HepG2 (cell line): ENCODE results near the gene GRAMD1B. TPM values are rescaled to one million over a fixed set of nuclear protein-coding genes. Genes with fewer than 3 reads are reported as not detected.

Experiments
- ATAC-seq: fragments of 200-7000 bp; cut with Tn5 transposase; 3 replicates; pipeline ENCODE4 v1.9.1; 2020; ENCODE audit warnings: mild to moderate bottlenecking, moderate library complexity
- BruUV-seq: library from RNA; stranded (reverse); fragments of 400-500 nt; replicated peaks from 2 replicates; lab custom pipeline; 2021; lab: Mats Ljungman, UMichigan
- CTCF ChIA-PET: fragments of 300-600 bp; formaldehyde crosslinking; extraction: SDS; loops from one replicate; lab custom pipeline; 2021; ENCODE audit warnings: low total read pairs, inconsistent platforms, low intra/inter-chr PET ratio; lab: Yijun Ruan, JAX
- POLR2A ChIA-PET: fragments of 350-600 bp; sonication (Branson Sonifier 250); formaldehyde crosslinking; loops from one replicate; lab custom pipeline; 2020; ENCODE audit warnings: antibody characterized with exemption, inconsistent platforms; lab: Yijun Ruan, JAX
- DNase-seq: peaks from one replicate; pipeline ENCODE4 v3.0.0-alpha.2; 2015; ENCODE audit warnings: low spot score
- FAIRE-seq: peaks from 3 replicates; lab custom pipeline; 2011; peaks lifted over from hg19 to GRCh38; lab: Jason Lieb, UNC
- H2AFZ ChIP-seq: one replicate; pipeline ENCODE4 v1.6.1; 2011; ENCODE audit warnings: low read length, inconsistent platforms
- H3K27ac ChIP-seq: fragments of 300-600 bp; 3 replicates; pipeline ENCODE4 v1.8.0; 2011; ENCODE audit warnings: mixed run types, mild to moderate bottlenecking, mixed read lengths, low read length, inconsistent platforms; ENCODE audit not compliant: insufficient read depth; ENCODE audit errors: extremely low read length
- H3K27me3 ChIP-seq, 2 experiments: fragments of 200-600 bp in 1 of 2; 2 replicates in 1 of 2; 3 replicates in 1 of 2; pipeline versions ENCODE4 v1.6.0 to v1.8.0; 2011; ENCODE audit warnings: low read length in 2 of 2, mild to moderate bottlenecking in 2 of 2, moderate library complexity in 2 of 2, inconsistent platforms in 1 of 2; ENCODE audit not compliant: insufficient read depth in 2 of 2, control insufficient read depth in 1 of 2
- H3K36me3 ChIP-seq, 2 experiments: fragments of 200-600 bp in 1 of 2; replicated peaks in 1 of 2; 2 replicates in 1 of 2; 3 replicates in 1 of 2; pipeline versions ENCODE4 v1.5.1 to v1.8.0; 2011; ENCODE audit warnings: low read length in 2 of 2, inconsistent platforms in 1 of 2; ENCODE audit not compliant: insufficient read depth in 2 of 2, control insufficient read depth in 1 of 2
- H3K4me1 ChIP-seq: 2 replicates; pipeline ENCODE4 v1.5.1; 2012; ENCODE audit warnings: low read length, inconsistent platforms; ENCODE audit not compliant: insufficient read depth
- H3K4me2 ChIP-seq: 2 replicates; pipeline ENCODE4 v1.6.0; 2011; ENCODE audit warnings: low read depth, low read length, inconsistent platforms
- H3K4me3 ChIP-seq, 3 experiments: fragments of 200-600 bp in 1 of 3; sonication (generic), shearing (Covaris generic) in 1 of 3; replicated peaks in 1 of 3; 2 replicates each; pipeline ENCODE4 v1.5.1; 2011 to 2016; ENCODE audit warnings: low read length in 3 of 3, inconsistent platforms in 2 of 3, low read depth in 2 of 3, mild to moderate bottlenecking in 2 of 3, control low read depth in 1 of 3, mixed read lengths in 1 of 3; ENCODE audit not compliant: insufficient read depth in 1 of 3
- H3K79me2 ChIP-seq: one replicate; pipeline ENCODE4 v1.6.1; 2011; ENCODE audit warnings: low read length, inconsistent platforms; ENCODE audit not compliant: insufficient read depth
- H3K9ac ChIP-seq: 2 replicates; pipeline ENCODE4 v1.6.0; 2011; ENCODE audit warnings: mild to moderate bottlenecking, low read depth, low read length, inconsistent platforms; ENCODE audit not compliant: insufficient read depth
- H3K9me3 ChIP-seq: 2 replicates; pipeline ENCODE4 v1.5.1; 2012; ENCODE audit warnings: mild to moderate bottlenecking, low read length
- H4K20me1 ChIP-seq: 2 replicates; pipeline ENCODE4 v1.6.0; 2011; ENCODE audit warnings: inconsistent platforms, mild to moderate bottlenecking, low read length, moderate library complexity; ENCODE audit not compliant: insufficient read depth
- CENPX ChIP-seq: sonication (generic); formaldehyde crosslinking; IDR thresholded peaks from 2 replicates; pipeline ENCODE4 v1.9.0; 2021; ENCODE audit warnings: mild to moderate bottlenecking, missing genetic modification reagents, moderate library complexity
- MNT ChIP-seq: fragments of 450-650 bp; IDR thresholded peaks from 2 replicates; pipeline ENCODE4 v1.6.1; 2016
- SNAI1 ChIP-seq: sonication (generic); formaldehyde crosslinking; IDR thresholded peaks from 2 replicates; pipeline ENCODE4 v1.5.0; 2020; ENCODE audit warnings: mild to moderate bottlenecking, missing genetic modification reagents, borderline replicate concordance
- TRIM22 ChIP-seq: fragments of 450-650 bp; IDR thresholded peaks from 2 replicates; pipeline ENCODE4 v1.6.1; 2017
- USF2 ChIP-seq, 2 experiments: sonication (generic) in 1 of 2; formaldehyde crosslinking in 1 of 2; IDR thresholded peaks; 2 replicates each; pipeline versions ENCODE4 v1.5.1 to v1.6.1; 2011 to 2020; ENCODE audit warnings: borderline replicate concordance in 1 of 2, low read depth in 1 of 2, low read length in 1 of 2, mild to moderate bottlenecking in 1 of 2, missing genetic modification reagents in 1 of 2, moderate library complexity in 1 of 2
- ZNF20 ChIP-seq: sonication (generic); formaldehyde crosslinking; IDR thresholded peaks from 2 replicates; pipeline ENCODE4 v1.4.0; 2020; ENCODE audit warnings: mild to moderate bottlenecking, moderate library complexity, missing genetic modification reagents
- ZNF724P ChIP-seq: sonication (generic); formaldehyde crosslinking; IDR thresholded peaks from 2 replicates; pipeline ENCODE4 v1.8.0; 2022; ENCODE audit warnings: missing genetic modification reagents, borderline replicate concordance
- WGBS: methylation state at CpG from one replicate; pipeline ENCODE4 v1.1.6; 2017; ENCODE audit warnings: low lambda C conversion rate; 5-methylcytosine and 5-hydroxymethylcytosine counted together
- in situ Hi-C: cut with HindIII; loops from 2 replicates; pipeline ENCODE4 v1.10.0; 2017; ENCODE audit warnings: low pct_unique_long_range_greater_than_20kb; ENCODE audit not compliant: extremely low pct_ligation_motif_present
- intact Hi-C: fragments of 100-400 bp; cut with micrococcal nuclease; formaldehyde crosslinking; loops from one replicate; pipeline ENCODE4 v1.10.0; 2022; ENCODE audit not compliant: unreplicated experiment
- polyA plus RNA-seq, 8 experiments: library from polyadenylated mRNA; depleted of rRNA in 3 of 8; stranded (reverse) in 7 of 8; unstranded in 1 of 8; fragments of >200 nt; fragmentation: Illumina TruSeq in 4 of 8; extraction: Trizol in 4 of 8; gene quantifications; 2 replicates each; pipeline versions ENCODE4 v1.2.1 to v1.2.3, GENCODE V29; 2011 to 2016; ENCODE audit warnings: low read depth in 4 of 8, missing spikeins in 1 of 8, mixed read lengths in 1 of 8; ENCODE audit not compliant: insufficient read depth in 1 of 8
- total RNA-seq, 5 experiments: library from RNA; depleted of rRNA; stranded (reverse); fragments of >200 nt; fragmentation: Illumina TruSeq; extraction: Trizol; gene quantifications; 2 replicates each; pipeline ENCODE4 v1.2.3, GENCODE V29; 2016; ENCODE audit warnings: low read depth in 1 of 5

Gene GRAMD1B
- total and polyA plus RNA-seq, 2 of the 13 experiments (the other 11 are each of a cell fraction or from before 2014, with no cell fraction given) = 0.12 TPM; not detected in 1

- TF ChIP-seq USF2 (IDR thresholded peaks at IDR 0.05; ENCODE audit: low read depth, low read length) (no peak), USF2 (CRISPR knock-in tag; IDR thresholded peaks at IDR 0.05; ENCODE audit: borderline replicate concordance) (no peak), TRIM22 (no peak), SNAI1 (no peak), MNT (no peak)
Measured at GRCh38 chr11:123650901-123651300, 220.8 kb downstream of the GRAMD1B start (continued).

GRCh38 chr11:123652599-123652998 lies 222.5 kb downstream of the GRAMD1B start:
- H3K4me1 ChIP-seq = no peaks in the 10 kb centered on the region; the same call in 1 of the 2 replicates
- no peak overlapping the region for H3K4me2 ChIP-seq
- WGBS = 2% methylated on average over 2 of the region's 2 CpGs
- no peak overlapping the region for H3K9ac ChIP-seq
- H2AFZ ChIP-seq = no peak overlapping the region
- FAIRE-seq (no peak), DNase-seq (no peak)
- BruUV-seq = no TSS peak
- H3K79me2 ChIP-seq = no peaks in the 10 kb centered on the region
- no peaks in the 10 kb centered on the region for H4K20me1 ChIP-seq
- H3K27me3 ChIP-seq = peaks cover 3 to 18% of the 10 kb centered on the region in 2 experiments; a peak in 2 of 5 replicates
- no peak overlapping the region for H3K27ac ChIP-seq
- ChIA-PET CTCF (no interaction called here), POLR2A (no interaction called here)
- no peaks in the 10 kb centered on the region for H3K9me3 ChIP-seq
- in situ Hi-C loops = no loop called here
- TF ChIP-seq CENPX (CRISPR knock-in tag) (no peak), ZNF20 (CRISPR knock-in tag) (no peak), ZNF724P (CRISPR knock-in tag) (no peak)
- TF ChIP-seq, all 625 proteins: peak for 0
- intact Hi-C loops = no loop called here
- H3K36me3 ChIP-seq = no peaks in the 10 kb centered on the region
- ATAC-seq = no peak
- no peak overlapping the region for H3K4me3 ChIP-seq
